GM23248 (cell line): ENCODE data around the gene PDE6B.

Experiments used
- EZH2 ChIP-seq: fragments of 200-600 bp; sonication (generic); IDR thresholded peaks from 2 replicates; pipeline ENCODE4 v1.6.1; 2018; ENCODE audit warnings: antibody characterized with exemption, mild to moderate bottlenecking; ENCODE audit not compliant: insufficient read depth, poor library complexity, severe bottlenecking
- EZH2phosphoT487 ChIP-seq: fragments of 200-600 bp; sonication (generic); IDR thresholded peaks from 2 replicates; pipeline ENCODE4 v1.6.1; 2018; ENCODE audit warnings: antibody characterized with exemption, moderate library complexity, mild to moderate bottlenecking, low read depth; ENCODE audit not compliant: insufficient read depth

- TF ChIP-seq EZH2 = no peak
- TF ChIP-seq EZH2phosphoT487 = no peak
Observed at GRCh38 chr4:684623-685327, 59.4 kb downstream of the PDE6B start.
